Measurements from ENCODE around the gene NACC2.
A peak's percentile ranks its signal among the peaks of the same experiment; 100 is the strongest.
"Not testable (repeated sequence)": the region's sequence is repeated elsewhere in the genome, so short reads cannot be mapped to it uniquely, and the experiment has no call there.

Gene NACC2

DNA sequence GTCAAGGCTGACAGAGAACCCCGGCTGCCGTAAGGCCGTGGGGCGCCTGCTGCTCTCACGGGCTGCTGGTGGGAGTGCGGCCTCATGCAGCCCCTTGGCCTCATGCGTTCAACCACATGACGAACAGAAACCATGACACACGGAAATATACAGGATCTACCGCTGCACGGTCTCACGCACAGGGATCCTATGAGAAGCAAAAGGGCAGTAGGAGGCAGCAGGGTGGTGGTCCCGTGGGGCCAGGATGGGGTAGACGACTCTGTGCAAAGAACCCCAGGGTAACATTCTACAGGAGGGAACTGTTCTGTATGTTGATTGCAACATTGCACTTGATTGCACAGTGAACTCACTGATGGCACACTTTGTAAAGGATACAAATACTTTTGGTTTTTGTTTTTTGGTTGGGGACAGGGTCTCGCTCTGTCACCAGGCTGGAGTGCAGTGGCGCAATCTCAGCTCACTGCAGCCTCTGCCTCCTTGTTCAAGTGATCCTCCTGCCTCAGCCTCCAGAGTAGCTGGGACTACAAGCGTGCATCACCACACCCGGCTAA lies 51.6 kb downstream of the NACC2 start:
- no peak for DNase-seq

DNA sequence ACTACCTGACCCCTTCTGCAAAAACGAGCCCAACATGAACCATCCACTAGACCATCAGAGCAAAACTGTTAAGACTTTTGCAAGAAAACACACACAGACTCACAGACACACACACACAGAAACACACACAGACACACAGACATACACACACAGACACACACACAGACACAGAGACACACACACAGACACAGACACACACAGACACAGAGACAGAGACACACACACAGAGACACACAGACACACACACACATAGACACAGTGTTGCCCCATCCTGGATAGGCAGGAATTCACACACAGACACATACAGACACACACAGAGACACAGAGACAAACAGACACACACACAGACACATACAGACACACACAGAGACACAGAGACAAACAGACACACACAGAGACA lies 52.5 kb downstream of the NACC2 start:
- no peak for DNase-seq

DNA sequence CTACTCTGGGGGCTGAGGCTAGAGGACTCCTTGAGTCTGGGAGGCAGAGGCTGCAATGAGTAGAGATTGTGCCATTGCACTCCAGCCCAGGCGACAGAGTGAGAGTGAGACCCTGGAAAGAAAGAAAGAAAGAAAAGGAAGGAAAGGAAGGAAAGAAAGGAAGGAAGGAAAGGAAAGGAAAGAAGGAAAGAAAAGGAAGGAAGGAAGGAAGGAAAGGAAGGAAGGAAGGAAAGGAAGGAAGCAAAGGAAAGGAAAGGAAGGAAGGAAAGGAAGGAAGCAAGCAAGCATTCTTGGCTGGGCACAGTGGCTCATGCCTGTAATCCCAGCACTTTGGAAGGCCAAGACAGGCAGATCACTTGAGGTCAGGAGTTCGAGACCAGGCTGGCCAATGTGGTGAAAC lies 54.2 kb downstream of the NACC2 start:
- DNase-seq, result not testable (repeated sequence)

DNA sequence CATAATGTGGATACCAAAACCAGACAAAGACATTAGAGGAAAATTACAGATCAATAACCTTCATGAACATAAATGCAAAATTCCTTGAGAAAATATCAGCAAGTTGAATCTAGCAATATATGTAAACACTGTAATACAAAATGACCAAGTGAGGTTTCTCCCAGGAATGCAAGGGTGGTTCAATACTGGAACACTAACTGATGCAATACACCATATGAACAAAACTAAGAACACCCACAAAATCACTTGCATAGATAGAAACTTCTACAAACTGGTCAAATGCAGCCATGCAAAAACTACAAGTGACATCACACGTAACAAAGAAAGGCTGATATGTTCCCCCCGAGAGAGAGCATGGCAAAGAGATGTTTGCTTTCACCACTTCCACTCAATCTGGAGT lies 55.6 kb downstream of the NACC2 start:
- DNase-seq, result no peak

DNA sequence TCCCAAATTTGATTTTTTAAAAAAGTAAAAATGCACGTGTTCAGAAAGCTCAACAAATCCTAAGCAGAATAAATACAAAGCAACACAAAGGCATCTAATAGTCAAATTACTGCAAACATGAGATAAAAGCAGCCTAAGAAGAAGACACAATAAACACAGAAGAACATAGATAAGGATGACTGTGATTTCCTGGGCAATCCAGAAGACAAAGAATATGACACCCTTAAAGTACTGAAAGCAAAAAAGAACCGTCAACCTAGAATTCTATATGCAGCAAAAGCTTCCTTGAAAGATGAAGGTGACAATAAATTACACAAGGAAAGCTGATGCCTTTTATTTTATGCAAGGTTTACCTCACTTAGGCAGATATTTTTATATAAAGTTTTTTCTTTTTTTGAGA lies 58.2 kb downstream of the NACC2 start:
- DNase-seq, result no peak

DNA sequence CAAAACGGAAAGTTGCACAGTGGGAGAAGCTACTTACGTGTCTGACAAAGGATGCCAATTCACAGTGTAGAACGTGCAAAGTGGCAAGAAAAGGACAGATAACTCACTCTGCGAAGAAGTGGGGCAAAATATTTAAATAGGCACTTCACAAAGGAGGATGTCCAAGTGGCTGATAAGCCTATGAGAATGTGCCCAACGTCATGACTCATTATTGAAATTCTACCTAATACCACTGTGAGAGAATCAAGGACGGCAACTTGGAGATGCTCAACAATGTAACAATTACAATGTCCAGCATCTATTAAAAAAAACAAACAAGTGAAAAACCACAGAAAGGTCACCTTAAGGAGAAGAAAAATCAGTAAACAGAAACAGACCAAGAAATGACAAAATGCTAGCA lies 59.0 kb downstream of the NACC2 start:
- no peak for DNase-seq

DNA sequence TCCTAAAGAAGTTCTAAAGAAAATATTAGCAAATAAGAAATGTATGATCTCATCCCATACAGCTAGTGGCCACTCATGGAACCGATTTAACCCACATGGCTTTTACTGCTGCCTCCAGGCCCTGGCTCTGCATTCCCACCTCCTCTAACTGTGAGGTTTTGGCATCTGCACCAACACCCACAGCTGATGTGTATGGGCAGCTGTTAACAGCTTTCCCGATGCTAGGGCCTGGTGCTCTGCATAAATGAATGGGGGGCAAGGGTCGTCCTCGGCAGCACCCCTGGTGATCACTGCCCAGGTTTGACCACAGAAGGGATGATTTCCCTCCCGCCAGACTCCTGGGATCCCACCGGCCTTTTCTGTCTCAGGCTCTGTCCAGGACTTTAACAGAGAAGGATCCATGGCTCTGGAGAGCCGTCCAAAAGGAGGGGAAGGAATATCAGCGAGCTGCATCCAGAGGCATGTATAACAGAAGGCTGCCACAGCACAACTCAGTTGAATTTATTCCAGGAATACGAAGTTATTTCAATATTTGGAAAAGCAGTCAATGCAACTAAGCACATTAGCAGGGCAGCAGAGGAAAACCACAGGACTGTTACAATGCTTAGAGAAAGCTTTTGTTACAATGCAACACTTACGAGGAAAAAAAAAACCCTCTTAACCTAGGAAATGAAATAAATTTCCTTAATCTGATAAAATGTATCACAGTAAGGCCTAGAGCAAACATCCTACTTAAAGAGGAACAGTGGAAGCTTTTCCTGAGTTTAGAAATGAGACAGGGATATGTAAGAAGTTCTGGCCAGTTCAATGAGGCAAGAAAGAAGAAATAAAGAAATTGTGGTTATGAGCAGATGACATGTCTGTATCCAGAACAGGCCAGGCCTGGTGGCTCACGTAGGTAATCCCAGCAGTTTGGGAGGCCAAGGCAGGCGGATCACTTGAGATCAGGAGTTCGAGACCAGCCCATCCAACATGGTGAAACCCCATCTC lies 63.1 kb downstream of the NACC2 start:
- no peak for DNase-seq

DNA sequence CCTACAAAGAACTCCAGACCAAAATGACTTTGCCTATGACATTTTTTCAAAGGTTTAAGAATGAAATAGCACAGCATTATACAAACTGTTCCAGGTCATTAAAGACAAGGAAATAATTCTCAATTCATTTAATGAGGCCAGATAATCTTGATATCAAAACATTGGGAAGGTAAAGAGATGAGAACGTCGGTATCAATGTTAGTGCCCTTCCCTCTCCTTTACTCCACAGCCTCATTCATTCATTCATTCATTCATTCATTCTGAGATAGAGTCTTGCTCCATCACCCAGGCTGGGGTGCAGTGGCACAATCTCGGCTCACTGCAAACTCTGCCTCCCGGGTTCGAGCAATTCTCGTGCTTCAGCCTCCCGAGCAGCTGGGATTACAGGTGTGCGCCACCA lies 64.0 kb downstream of the NACC2 start:
- no peak for DNase-seq

DNA sequence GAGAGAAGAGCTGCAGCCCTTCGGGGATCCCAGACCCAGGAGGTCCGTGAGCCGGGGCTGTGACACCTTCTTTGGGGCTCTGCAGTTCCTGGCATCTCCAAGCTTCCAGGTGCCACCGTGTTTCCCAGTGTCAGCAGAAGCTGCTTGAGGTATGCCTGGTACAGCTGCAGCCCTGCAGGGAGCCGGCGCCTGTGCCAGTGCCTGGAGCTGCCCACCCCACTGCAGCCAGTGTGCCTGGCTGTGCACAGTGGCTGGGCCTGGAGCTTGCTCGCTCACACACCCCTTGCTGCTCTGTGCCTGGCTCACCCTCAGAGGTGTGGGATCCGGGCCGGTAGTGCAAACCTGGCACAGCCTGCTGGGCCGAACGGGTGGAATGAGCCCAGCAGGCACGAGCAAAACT lies 65.5 kb downstream of the NACC2 start:
- no peak for DNase-seq

DNA sequence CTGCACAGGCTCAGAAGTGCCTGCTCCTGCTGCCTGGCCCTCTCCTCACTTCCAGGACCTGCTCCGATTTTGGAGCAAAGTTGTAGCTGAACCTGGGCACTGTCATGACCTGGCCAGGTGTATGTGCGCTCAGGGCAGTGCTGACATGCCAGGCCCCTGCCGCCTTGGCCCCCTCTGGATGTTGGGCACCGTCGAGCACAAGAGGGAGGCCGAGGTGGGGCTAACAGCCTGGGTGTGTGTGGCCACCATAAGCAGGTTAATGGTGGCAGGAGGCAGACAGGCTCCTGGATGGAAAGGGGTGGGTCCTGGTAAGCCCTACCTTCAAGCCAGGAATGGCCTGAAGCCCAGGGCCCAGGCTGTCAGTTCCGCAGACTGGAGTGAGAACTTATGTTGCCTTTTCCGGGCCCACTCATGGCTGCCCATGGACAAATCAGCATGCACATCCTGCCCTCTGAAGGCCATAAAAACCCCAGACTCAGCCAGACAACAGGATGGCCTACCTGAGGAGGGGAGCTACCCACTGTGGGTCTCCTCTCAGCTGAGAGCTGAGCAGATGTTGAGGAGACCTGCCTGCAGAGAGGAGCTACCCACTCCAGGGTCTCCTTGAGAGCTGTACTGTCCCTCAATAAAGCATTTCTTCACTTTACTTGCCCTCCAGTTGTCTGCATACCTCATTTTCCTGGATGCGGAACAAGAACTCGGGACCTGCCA lies 66.2 kb downstream of the NACC2 start:
- no peak for DNase-seq

DNA sequence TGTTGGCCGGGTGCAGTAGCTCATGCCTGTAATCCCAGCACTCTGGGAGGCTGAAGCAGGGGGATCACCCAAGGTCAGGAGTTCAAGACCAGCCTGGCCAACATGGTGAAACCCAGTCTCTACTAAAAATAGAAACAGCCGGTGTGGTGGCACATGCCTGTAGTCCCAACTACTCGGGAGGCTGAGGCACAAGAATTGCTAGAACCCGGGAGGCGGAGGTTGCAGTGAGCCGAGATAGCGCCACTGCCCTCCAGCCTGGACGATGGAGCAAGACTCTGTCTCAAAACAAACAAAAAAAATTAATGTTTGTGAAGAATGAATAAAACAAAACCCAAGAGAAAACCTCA lies 68.2 kb downstream of the NACC2 start:
- DNase-seq, result not testable (repeated sequence)

DNA sequence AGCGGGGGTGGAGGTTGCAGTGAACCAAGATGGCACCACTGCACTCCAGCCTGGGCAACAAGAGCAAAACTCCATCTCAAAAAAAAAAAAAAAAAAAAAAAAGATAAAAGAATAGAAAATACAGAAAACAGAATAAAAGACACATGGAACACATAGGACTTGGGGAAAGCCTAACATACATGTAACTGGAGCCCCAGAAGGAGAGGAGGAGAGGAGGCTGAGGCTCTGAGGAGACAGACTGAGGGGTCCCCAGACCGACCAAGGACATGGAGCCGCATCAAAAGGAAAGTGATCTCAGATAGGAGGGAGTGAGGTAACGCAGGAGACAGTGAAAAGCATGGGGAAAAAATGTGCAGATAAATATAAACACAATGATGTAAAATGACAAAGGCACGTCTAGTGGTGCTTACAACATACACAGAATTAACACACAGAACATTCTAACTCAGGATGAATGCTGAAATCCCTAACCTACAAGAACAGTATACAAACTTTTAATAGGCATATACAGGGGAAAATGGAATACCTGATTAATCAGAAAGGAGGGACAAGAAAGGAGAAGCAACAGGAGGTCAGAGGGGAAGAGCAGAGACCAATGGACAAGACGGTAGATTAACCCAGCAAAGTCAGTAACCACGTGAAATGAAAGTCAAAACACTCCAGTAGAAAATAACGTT lies 68.7 kb downstream of the NACC2 start:
- DNase-seq, result no peak

DNA sequence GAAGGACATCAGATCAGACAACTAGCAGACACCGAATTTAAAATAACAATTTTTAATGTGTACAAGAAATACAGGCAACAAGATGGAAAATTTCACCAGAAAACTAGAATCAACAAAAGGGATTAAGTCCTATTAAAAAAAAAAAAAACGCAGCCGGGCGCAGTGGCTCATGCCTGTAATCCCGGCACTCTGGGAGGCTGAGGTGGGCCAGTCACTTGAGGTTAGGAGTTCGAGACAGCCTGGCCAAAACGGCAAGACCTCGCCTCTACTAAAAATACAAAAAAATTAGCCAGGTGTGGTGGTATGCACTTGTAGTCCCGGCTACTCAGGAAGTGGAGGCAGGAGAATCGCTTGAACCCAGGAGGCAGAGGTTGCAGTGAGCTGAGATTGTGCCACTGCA lies 69.6 kb downstream of the NACC2 start:
- DNase-seq, result no peak

DNA sequence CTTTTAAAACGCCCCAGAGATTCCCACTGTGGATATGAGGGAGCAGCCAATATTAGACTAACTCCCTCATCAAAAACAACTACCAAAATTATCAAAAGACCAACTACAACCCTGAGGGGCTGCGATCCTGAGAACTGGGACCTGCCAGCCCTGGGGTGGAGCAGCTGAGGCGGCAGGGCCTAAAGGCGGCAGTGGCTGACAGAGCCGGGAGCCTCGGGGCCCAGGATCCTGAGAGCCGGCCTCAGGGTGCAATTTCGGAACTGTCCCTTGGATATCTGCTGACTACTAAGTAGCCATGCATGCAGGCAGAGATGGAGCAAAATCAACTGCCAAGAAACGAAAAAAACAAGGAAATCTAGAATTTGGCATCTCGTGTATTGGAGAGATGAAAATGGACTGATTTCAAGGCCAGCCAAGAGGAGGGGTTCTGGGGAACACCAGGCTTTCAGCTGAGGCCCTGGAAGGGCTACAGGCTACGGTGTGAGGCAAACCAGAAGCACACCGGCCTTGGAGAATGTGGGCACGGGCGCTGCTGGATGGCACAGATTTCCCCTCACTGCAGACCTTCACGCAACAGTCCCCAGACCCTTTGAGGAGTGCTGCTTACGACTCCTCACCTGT lies 70.3 kb downstream of the NACC2 start:
- DNase-seq, result no peak

DNA sequence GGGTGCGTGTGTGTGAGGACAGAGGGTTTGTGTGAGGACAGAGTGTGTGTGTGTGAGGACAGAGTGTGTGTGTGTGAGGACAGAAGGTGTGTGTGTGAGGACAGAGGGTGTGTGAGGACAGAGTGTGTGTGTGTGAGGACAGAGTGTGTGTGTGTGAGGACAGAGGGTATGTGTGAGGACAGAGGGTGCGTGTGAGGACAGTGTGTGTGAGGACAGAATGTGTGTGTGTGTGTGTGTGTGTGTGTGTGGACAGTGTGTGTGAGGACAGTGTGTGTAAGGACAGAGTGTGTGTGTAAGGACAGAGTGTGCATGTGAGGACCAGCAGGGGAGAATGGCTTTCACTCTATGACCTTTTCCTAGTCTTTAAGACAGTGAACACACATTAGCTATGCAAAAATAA lies 70.8 kb downstream of the NACC2 start:
- DNase-seq, result no peak

DNA sequence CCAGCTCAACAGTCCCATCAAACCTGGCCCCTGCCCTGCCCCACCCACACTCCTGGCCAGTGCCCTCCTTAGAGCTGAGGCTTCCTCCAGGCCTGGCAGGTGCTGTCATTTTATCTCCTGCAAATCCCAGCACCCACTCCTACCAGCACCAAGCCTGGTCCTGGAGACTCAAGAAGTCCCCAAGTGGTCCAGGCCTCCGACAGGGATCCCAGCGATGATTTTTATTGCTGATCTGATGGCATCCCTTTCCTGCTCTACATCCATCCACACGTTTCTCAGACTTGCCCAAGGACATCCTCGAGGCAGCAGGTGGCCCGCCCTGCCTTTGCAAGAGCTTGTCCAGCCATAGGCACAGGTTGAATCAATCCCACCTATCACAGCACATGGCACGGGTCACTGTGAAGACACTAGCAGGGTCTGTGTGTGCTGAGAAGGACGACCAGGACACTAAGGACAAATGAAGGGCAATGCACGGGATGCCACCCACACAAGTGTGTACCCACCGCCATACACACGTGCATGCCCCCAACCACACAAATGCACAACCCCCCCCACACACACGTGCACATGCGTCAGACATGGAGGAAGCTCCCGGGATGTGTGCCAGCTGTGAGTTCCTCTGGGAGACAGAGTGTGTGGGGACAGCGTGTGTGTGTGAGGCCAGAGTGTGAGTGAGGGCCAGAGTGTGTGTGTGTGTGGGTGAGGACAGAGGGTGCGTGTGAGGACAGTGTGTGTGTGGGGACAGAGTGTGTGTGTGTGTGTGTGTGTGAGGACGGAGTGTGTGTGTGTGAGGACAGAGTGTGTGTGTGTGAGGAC lies 71.5 kb downstream of the NACC2 start:
- no peak for DNase-seq

DNA sequence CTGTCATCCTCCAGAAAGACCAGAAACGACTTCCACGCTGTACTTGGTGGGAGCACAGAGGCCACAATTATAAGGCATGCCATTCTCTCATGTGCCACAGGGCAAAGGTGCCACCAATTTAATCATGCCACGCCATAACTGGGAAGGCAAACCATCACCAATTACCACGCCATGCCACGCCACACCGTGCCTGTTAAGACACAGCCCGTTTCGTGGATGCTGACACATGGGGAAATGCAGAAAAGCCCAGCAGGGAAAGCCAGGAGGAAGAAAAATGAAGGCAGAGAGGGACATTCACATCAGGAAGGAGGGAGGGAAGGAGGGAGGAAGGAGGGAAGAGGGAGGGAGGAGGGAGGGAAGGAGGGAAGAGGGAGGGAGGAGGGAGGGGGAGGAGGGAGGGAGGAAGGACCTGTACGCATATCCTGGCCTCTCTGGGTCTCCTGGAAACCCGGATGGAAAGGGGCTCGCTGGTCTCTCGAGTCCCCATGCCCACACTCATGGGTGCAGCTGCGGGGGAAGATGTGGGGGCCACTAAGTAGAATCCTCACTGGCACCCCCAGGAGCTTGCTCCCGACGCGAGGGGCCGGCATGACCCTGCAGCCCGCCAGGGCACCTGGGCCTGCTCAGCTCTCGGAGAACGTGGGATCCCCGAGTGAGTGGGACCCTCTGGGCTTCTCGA lies 72.2 kb downstream of the NACC2 start:
- DNase-seq, result no peak

DNA sequence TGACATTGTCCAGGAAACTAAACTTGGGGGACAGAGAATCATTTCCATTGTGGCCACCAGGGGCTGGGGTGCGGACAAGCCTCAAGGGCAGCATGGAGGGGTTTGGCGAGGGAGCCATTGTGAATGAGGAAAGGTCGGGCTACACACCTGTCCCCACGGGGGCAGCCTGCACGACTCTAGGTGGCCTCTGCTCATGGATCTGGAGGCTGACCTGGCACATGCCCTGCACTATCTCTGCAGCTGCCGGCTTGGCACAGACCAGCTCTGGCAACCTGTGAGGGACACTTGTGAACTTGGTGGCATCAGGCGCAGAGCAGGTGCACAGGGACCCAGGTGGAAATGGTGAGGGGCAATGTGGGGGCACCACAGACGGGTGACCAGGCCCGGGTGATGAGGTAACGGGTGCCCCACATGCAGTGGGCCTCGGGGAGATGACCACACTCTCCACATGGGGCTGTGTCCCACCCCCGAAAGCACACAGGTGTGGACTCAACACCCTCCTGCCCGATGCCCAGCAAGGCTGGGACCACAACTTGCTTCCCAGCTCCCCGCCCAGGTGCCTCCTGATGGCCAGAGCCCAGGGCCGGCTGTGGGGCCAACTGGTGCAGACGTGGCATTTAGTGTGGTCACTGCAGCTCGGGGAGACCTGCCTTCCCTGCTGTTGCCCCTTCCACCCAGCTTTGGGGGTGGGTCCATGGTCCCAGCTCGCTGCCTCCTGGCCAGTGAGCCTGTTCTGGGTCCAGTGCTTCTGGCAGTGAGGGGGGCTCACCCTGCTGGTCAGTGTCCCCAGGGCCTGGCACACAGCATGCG lies 73.0 kb downstream of the NACC2 start:
- DNase-seq, result no peak

DNA sequence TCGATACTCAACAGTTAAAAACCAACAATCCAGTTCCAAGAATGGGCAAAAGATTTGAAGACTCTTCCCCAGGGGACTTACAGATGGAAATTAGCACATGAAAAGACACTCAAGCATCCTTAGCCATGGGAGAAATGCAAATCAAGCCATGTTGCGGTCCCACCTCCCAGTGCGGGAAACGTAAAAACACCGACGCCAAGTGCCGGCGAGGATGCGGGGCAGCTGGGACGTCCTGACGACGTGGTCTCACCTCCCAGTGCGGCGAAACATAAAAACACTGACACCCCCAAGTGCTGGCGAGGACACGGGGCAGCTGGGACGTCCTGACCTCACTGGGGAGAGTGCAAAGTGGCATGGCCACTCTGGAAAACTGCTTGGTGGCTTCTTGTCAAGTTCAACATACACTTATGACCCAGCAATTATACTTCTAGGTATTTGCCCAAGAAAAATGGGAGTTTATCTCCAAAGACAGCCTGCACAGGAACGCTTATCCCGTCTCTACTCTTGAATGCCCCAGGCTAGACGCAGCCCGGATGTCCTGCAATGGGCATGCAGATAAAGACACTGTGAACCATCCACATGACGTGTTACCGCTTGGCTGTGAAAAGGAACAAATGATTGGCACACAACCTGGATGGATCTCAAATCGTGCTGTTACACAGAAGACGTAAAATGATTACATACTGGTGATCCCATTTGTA lies 73.8 kb downstream of the NACC2 start:
- peak; percentile 82 for DNase-seq

DNA sequence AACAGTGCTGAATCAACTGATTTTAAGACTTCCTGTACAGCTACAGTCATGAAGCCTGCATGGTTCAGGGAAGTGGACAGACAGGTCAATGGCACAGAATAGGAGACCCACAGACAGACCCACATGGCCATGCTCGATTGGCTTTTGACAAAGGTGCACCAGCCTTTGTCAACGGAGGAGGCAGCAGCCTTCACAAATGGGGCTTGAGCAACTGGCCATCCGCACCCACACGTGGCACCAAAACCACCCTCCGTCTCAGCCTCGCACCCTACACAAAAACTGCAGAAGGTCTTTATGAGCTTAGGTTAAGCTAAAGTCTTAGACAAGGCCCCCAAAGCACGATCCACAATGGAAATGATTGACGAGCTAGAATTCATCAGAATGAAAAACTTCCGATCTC lies 74.4 kb downstream of the NACC2 start:
- DNase-seq, result no peak

Data from hematopoietic multipotent progenitor cell treated with erythropoietin and hydrocortisone succinate and interleukin-3 and kit ligand, for 6 days (in vitro differentiated cells).